ENCODE data around the gene COL13A1. TPM values are rescaled to one million over a fixed set of nuclear protein-coding genes. Genes with fewer than 3 reads are reported as not detected.
A peak's percentile ranks its signal among the peaks of the same experiment; 100 is the strongest.

Gene COL13A1
- total and polyA plus RNA-seq, 2 experiments from 2014 or later = 5.2 to 8.6 TPM

DNA sequence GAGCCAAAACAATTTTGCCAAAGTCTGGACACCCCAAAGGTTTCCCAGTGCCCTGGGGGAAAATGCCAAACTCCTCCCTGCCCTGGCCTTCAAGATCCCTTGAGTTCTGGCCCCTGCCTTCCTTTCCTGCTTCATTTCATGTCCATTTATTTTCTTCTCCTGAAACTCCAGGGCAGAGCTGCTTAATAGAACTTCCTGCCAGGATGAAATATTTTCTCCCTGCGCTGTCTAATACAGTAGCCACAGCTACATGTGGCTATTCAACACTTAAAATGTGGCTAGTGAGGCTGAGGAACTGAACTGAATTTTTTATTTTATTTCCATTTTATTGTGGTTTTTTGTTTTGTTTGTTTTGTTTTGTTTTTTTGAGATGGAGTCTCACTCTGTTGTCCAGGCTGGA is 49.6 kb downstream of the COL13A1 start (continued):
- TF ChIP-seq POLR2AphosphoS5 (IDR thresholded peaks at IDR 0.05; ENCODE audit: low read depth) (no peak), STAT1 (IDR thresholded peaks at IDR 0.05; ENCODE audit: unreplicated experiment) (no peak), NANOG (IDR thresholded peaks at IDR 0.05; ENCODE audit: borderline replicate concordance) (no peak), REST (IDR thresholded peaks at IDR 0.05; ENCODE audit: unreplicated experiment) (no peak), EZH2 (IDR thresholded peaks at IDR 0.05; ENCODE audit: low read depth, unreplicated experiment) (no peak)

DNA sequence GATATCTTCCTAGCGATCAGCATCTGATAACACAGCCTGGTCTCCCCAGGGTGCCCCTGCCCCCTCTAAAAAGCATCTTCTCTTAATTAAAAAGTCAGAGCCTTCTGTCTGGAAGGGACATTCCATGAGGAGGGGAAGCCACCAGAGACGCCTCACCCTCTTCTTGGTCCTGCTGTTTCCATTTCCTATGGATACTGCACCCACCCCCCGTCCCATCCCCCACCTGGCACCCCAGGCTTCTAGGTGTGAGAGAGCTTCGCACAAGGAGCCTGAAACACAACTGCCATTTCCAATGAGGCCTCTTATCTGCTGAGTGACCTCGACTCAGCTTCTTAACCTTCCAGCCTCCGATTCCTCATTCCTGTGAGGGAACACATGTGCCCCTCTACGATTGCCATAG is 51.4 kb downstream of the COL13A1 start:
- DNase-seq (ENCODE audit: low spot score) (peak; percentile 56), ATAC-seq (peak; percentile 42)
- peak overlapping the region; percentile 3; the same call in 1 of the 3 replicates for H3K4me3 Mint-ChIP-seq
- H3K4me1 Mint-ChIP-seq = peaks cover 63% of the 10 kb centered on the region
- H3K27me3 ChIP-seq (ENCODE audit: insufficient read depth) = no peaks in the 10 kb centered on the region
- no peaks in the 10 kb centered on the region for H3K36me3 Mint-ChIP-seq (ENCODE audit: low read depth)
- no peaks in the 10 kb centered on the region for H3K36me3 ChIP-seq (ENCODE audit: insufficient read depth)
- peaks cover 8% of the 10 kb centered on the region; the same call in 1 of the 2 replicates for H3F3A ChIP-seq (replicated peaks; ENCODE audit: low read depth)
- no peaks in the 10 kb centered on the region for H4K20me1 ChIP-seq (replicated peaks; ENCODE audit: insufficient read depth)
- H3K4me3 ChIP-seq = no peak overlapping the region
- peaks cover 43% of the 10 kb centered on the region for H3K4me1 ChIP-seq (ENCODE audit: insufficient read depth)
- H3K79me2 ChIP-seq (replicated peaks; ENCODE audit: insufficient read depth) = no peaks in the 10 kb centered on the region
- peaks cover 4% of the 10 kb centered on the region; the same call in 1 of the 2 replicates for H3K9me2 ChIP-seq (ENCODE audit: insufficient read depth)
- H3K27me3 Mint-ChIP-seq (ENCODE audit: insufficient read depth, low read depth, poor library complexity) = peaks cover 4% of the 10 kb centered on the region
- peak overlapping the region; percentile 71; the same call in 1 of the 2 replicates for H3K27ac ChIP-seq (ENCODE audit: low read depth)
- no peaks in the 10 kb centered on the region for H3K9me3 Mint-ChIP-seq
- H3K27ac Mint-ChIP-seq = peak overlapping the region; percentile 2; the same call in 1 of the 2 replicates
- peak overlapping the region; percentile 62 for H3K4me2 ChIP-seq
- TF ChIP-seq, protein P1, sequence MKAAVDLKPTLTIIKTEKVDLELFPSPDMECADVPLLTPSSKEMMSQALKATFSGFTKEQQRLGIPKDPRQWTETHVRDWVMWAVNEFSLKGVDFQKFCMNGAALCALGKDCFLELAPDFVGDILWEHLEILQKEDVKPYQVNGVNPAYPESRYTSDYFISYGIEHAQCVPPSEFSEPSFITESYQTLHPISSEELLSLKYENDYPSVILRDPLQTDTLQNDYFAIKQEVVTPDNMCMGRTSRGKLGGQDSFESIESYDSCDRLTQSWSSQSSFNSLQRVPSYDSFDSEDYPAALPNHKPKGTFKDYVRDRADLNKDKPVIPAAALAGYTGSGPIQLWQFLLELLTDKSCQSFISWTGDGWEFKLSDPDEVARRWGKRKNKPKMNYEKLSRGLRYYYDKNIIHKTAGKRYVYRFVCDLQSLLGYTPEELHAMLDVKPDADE (IDR thresholded peaks at IDR 0.05) = peak; percentile 62; the same call in 1 of the 2 replicates
- no peak for TF ChIP-seq JUNB (IDR thresholded peaks at IDR 0.05; ENCODE audit: unreplicated experiment)
- no peak overlapping the region for H2AFZ ChIP-seq

DNA sequence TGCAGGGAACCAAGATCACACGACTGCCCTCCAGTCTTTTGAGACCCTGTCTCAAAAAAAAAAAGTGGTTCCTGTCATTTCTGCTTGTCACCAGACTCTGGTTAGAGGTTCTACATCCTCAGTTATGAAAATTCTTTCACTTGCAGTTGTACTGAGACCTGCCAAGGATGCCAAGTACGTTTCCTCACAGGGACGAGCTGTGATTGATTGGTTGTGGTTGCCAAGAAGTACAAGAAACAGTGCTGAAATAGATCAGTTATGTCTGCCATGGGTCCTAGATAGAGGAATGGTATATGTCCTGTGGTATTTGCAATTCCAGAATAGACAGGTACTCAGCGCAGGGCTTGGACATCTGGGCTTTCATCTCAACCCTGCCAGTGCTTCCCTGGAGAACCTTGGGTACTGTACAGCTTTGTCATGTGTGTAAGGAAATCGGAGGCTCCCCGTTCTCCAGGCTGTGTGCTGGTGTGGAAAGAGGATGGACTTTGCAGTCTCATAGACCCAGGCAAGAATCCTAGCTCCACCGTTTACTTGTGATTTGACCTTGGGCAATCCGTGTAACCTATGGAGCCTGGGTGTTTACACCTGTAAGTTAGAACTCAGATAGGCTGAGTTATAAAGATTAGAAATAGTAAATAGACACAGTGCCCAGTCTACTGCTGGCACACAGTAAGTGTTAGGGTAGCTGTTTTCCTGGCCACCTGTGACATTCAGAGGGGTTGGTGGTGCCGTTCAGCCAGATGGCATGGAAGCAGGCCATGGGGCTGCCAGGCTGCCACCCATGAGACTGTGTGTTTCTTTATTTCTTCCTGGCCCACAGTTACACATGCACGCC is 53.0 kb downstream of the COL13A1 start:
- H3K4me2 ChIP-seq = no peak overlapping the region
- H2AFZ ChIP-seq = no peak overlapping the region
- no peaks in the 10 kb centered on the region for H3K27me3 ChIP-seq (ENCODE audit: insufficient read depth)
- peaks cover 26% of the 10 kb centered on the region for H3K4me1 ChIP-seq (ENCODE audit: insufficient read depth)
- no peaks in the 10 kb centered on the region for H3K36me3 Mint-ChIP-seq (ENCODE audit: low read depth)
- H3K79me2 ChIP-seq (replicated peaks; ENCODE audit: insufficient read depth) = no peaks in the 10 kb centered on the region
- DNase-seq (ENCODE audit: low spot score) (no peak), ATAC-seq (no peak)
- no peaks in the 10 kb centered on the region for H4K20me1 ChIP-seq (replicated peaks; ENCODE audit: insufficient read depth)
- H3K27me3 Mint-ChIP-seq (ENCODE audit: insufficient read depth, low read depth, poor library complexity) = peaks cover 2% of the 10 kb centered on the region
- no peaks in the 10 kb centered on the region for H3K36me3 ChIP-seq (ENCODE audit: insufficient read depth)
- no peak overlapping the region for H3K27ac ChIP-seq (ENCODE audit: low read depth)
- H3K4me3 ChIP-seq = no peak overlapping the region
- H3K9me3 Mint-ChIP-seq = no peaks in the 10 kb centered on the region
- peaks cover 53% of the 10 kb centered on the region for H3K4me1 Mint-ChIP-seq
- no peak overlapping the region for H3K4me3 Mint-ChIP-seq
- H3K27ac Mint-ChIP-seq = no peak overlapping the region
- peaks cover 8% of the 10 kb centered on the region; the same call in 1 of the 2 replicates for H3F3A ChIP-seq (replicated peaks; ENCODE audit: low read depth)
- peaks cover 4% of the 10 kb centered on the region; the same call in 1 of the 2 replicates for H3K9me2 ChIP-seq (ENCODE audit: insufficient read depth)
- TF ChIP-seq ZNF114 (CRISPR knock-in tag; IDR thresholded peaks at IDR 0.05) (no peak), ZNF331 (CRISPR knock-in tag; IDR thresholded peaks at IDR 0.05; ENCODE audit: low read depth) (no peak), EZH2 (IDR thresholded peaks at IDR 0.05; ENCODE audit: low read depth, unreplicated experiment) (no peak)
